H1 (cell line): ENCODE results near the gene NBAS. TPM values are rescaled to one million over a fixed set of nuclear protein-coding genes. Genes with fewer than 3 reads are reported as not detected.

Source experiments
- CTCF ChIA-PET: fragments of 300-600 bp; sonication (Branson Sonifier 250); formaldehyde crosslinking; loops from one replicate; lab custom pipeline; 2021; ENCODE audit not compliant: partially characterized antibody; lab: Charles Lee
- POLR2A ChIA-PET: fragments of 300-600 bp; sonication (Branson Sonifier 250); formaldehyde crosslinking; loops from one replicate; lab custom pipeline; 2021; ENCODE audit warnings: inconsistent platforms; ENCODE audit not compliant: partially characterized antibody; lab: Charles Lee
- DNase-seq, 2 experiments: peaks; one replicate each; pipeline versions ENCODE4 v3.0.0 to v3.0.0-alpha.2; 2010 to 2022; ENCODE audit warnings: low spot score in 2 of 2, low read depth in 1 of 2, mixed read lengths in 1 of 2
- FAIRE-seq: peaks from 2 replicates; lab custom pipeline; 2011; peaks lifted over from hg19 to GRCh38; lab: Jason Lieb, UNC
- H2AFZ ChIP-seq: 2 replicates; pipeline ENCODE4 v1.8.1; 2012; ENCODE audit warnings: low read length, inconsistent platforms
- H2AK5ac ChIP-seq: 2 replicates; pipeline ENCODE4 v1.6.1; 2013; ENCODE audit warnings: low read depth, low read length
- H2BK120ac ChIP-seq: replicated peaks from 2 replicates; pipeline ENCODE3; 2013; ENCODE audit warnings: low read depth, low read length, inconsistent platforms
- H2BK12ac ChIP-seq: 2 replicates; pipeline ENCODE4 v1.6.1; 2013; ENCODE audit warnings: low read depth, low read length
- H2BK15ac ChIP-seq: 2 replicates; pipeline ENCODE4 v1.6.1; 2013; ENCODE audit warnings: low read length
- H2BK20ac ChIP-seq: 2 replicates; pipeline ENCODE4 v1.6.1; 2013; ENCODE audit warnings: low read length
- H2BK5ac ChIP-seq: 2 replicates; pipeline ENCODE4 v1.6.1; 2013; ENCODE audit warnings: low read depth, low read length
- H3K14ac ChIP-seq: 2 replicates; pipeline ENCODE4 v1.6.1; 2013; ENCODE audit warnings: inconsistent platforms; ENCODE audit not compliant: insufficient read length
- H3K18ac ChIP-seq: 2 replicates; pipeline ENCODE4 v1.6.1; 2013; ENCODE audit warnings: low read length; ENCODE audit errors: extremely low read depth
- H3K23ac ChIP-seq: 2 replicates; pipeline ENCODE4 v1.6.1; 2013; ENCODE audit warnings: inconsistent platforms; ENCODE audit not compliant: insufficient read length
- H3K23me2 ChIP-seq: 2 replicates; pipeline ENCODE4 v1.6.1; 2013; ENCODE audit warnings: low read depth, low read length
- H3K27ac ChIP-seq: 2 replicates; pipeline ENCODE4 v1.6.1; 2011; ENCODE audit warnings: low read depth, low read length, inconsistent platforms
- H3K27me3 ChIP-seq, 4 experiments: replicated peaks in 1 of 4; 1 replicate in 1 of 4; 2 replicates in 3 of 4; pipeline versions ENCODE4 v1.6.1 to v1.8.1; 2011 to 2013; ENCODE audit warnings: low read length in 3 of 4, mild to moderate bottlenecking in 3 of 4, inconsistent platforms in 2 of 4, mixed read lengths in 2 of 4, moderate library complexity in 1 of 4; ENCODE audit not compliant: control insufficient read depth in 3 of 4, insufficient read depth in 3 of 4; ENCODE audit errors: extremely low read depth in 1 of 4
- H3K36me3 ChIP-seq, 4 experiments: 2 replicates each; pipeline versions ENCODE4 v1.6.1 to v1.8.1; 2011 to 2013; ENCODE audit warnings: mild to moderate bottlenecking in 4 of 4, low read length in 3 of 4, moderate library complexity in 2 of 4, control low read depth in 1 of 4, inconsistent platforms in 1 of 4; ENCODE audit not compliant: insufficient read depth in 4 of 4, control insufficient read depth in 2 of 4
- H3K4ac ChIP-seq: replicated peaks from 2 replicates; pipeline ENCODE3; 2013; ENCODE audit warnings: low read length, low read depth, mixed read lengths, inconsistent platforms; ENCODE audit not compliant: insufficient read length
- H3K4me1 ChIP-seq, 4 experiments: replicated peaks in 1 of 4; 1 replicate in 1 of 4; 2 replicates in 3 of 4; pipeline versions ENCODE4 v1.6.1 to v1.8.1; 2011 to 2013; ENCODE audit warnings: low read length in 3 of 4, inconsistent platforms in 2 of 4, mixed read lengths in 1 of 4; ENCODE audit not compliant: insufficient read depth in 4 of 4, control insufficient read depth in 3 of 4
- H3K4me2 ChIP-seq, 2 experiments: 2 replicates each; pipeline versions ENCODE4 v1.6.1 to v1.8.1; 2011 to 2013; ENCODE audit warnings: low read depth in 2 of 2, low read length in 2 of 2, control low read depth in 1 of 2, inconsistent platforms in 1 of 2, mild to moderate bottlenecking in 1 of 2; ENCODE audit not compliant: insufficient read depth in 1 of 2
- H3K4me3 ChIP-seq, 4 experiments: fragments of 200-600, 300-600 bp in 1 of 4; sonication (generic), shearing (Covaris generic), sonication (Bioruptor Twin) in 1 of 4; 2 replicates each; pipeline versions ENCODE4 v1.5.1 to v1.8.1; 2011 to 2016; ENCODE audit warnings: low read length in 4 of 4, low read depth in 3 of 4, control low read depth in 2 of 4, inconsistent platforms in 2 of 4, mild to moderate bottlenecking in 2 of 4, mixed read lengths in 1 of 4, moderate library complexity in 1 of 4; ENCODE audit not compliant: insufficient read depth in 2 of 4; ENCODE audit errors: extremely low read depth in 1 of 4
- H3K56ac ChIP-seq: replicated peaks from 2 replicates; pipeline ENCODE3; 2013; ENCODE audit warnings: low read depth, mild to moderate bottlenecking, mixed read lengths, low read length, inconsistent platforms; ENCODE audit not compliant: insufficient read length
- H3K79me1 ChIP-seq: 2 replicates; pipeline ENCODE4 v1.6.1; 2013; ENCODE audit warnings: low read depth, low read length, control low read depth
- H3K79me2 ChIP-seq, 2 experiments: 2 replicates each; pipeline versions ENCODE4 v1.6.1 to v1.8.1; 2012 to 2013; ENCODE audit warnings: low read length in 2 of 2, mild to moderate bottlenecking in 2 of 2, inconsistent platforms in 1 of 2; ENCODE audit not compliant: insufficient read depth in 2 of 2, control insufficient read depth in 1 of 2
- H3K9ac ChIP-seq, 4 experiments: replicated peaks in 1 of 4; 1 replicate in 1 of 4; 2 replicates in 3 of 4; pipeline versions ENCODE4 v1.6.1 to v1.8.1; 2011 to 2013; ENCODE audit warnings: low read depth in 3 of 4, low read length in 3 of 4, control low read depth in 2 of 4, mild to moderate bottlenecking in 2 of 4, moderate library complexity in 2 of 4, inconsistent platforms in 1 of 4; ENCODE audit errors: extremely low read depth in 1 of 4
- H3K9me3 ChIP-seq, 2 experiments: 2 replicates each; pipeline versions ENCODE4 v1.6.1 to v1.8.1; 2012 to 2013; ENCODE audit warnings: mild to moderate bottlenecking in 2 of 2, moderate library complexity in 2 of 2, control low read depth in 1 of 2, inconsistent platforms in 1 of 2, low read depth in 1 of 2, low read length in 1 of 2, mixed read lengths in 1 of 2; ENCODE audit not compliant: insufficient read depth in 2 of 2
- H4K20me1 ChIP-seq, 2 experiments: replicated peaks in 1 of 2; 2 replicates each; pipeline versions ENCODE3 to v1.8.1; 2011 to 2013; ENCODE audit warnings: inconsistent platforms in 2 of 2, low read length in 2 of 2, mild to moderate bottlenecking in 1 of 2; ENCODE audit not compliant: insufficient read depth in 2 of 2, control insufficient read depth in 1 of 2
- H4K5ac ChIP-seq: 2 replicates; pipeline ENCODE4 v1.6.1; 2013; ENCODE audit warnings: low read length, low read depth, mixed read lengths, inconsistent platforms; ENCODE audit not compliant: insufficient read length
- H4K8ac ChIP-seq: 2 replicates; pipeline ENCODE4 v1.8.0; 2013; ENCODE audit warnings: mild to moderate bottlenecking, moderate library complexity, low read length, inconsistent platforms; ENCODE audit not compliant: insufficient read depth; ENCODE audit errors: extremely low read depth
- H4K91ac ChIP-seq: replicated peaks from 2 replicates; pipeline ENCODE3; 2013; ENCODE audit warnings: low read length, mixed read lengths, inconsistent platforms; ENCODE audit not compliant: insufficient read length
- JUN ChIP-seq: IDR thresholded peaks from 2 replicates; pipeline ENCODE4 v1.6.1; 2011; ENCODE audit warnings: low read depth, mild to moderate bottlenecking, improper control_type of control experiment, low read length
- SP1 ChIP-seq: IDR thresholded peaks from 2 replicates; pipeline ENCODE4 v1.6.1; 2011; ENCODE audit warnings: low read depth, low read length
- WGBS, 2 experiments: shearing (Covaris generic) in 1 of 2; methylation state at CpG; one replicate each; pipeline versions ENCODE4 v1.1.6 to v1.1.7; 2013 to 2015; ENCODE audit warnings: low lambda C conversion rate in 2 of 2, mixed read lengths in 2 of 2, inconsistent platforms in 1 of 2, low coverage in 1 of 2, missing lambda C conversion rate in 1 of 2; ENCODE audit not compliant: insufficient replicate concordance in 2 of 2, insufficient coverage in 1 of 2, insufficient read length in 1 of 2; ENCODE audit errors: extremely low coverage in 1 of 2, missing lambda C conversion rate in 1 of 2; 5-methylcytosine and 5-hydroxymethylcytosine counted together
- polyA plus RNA-seq, 7 experiments: library from polyadenylated mRNA; depleted of rRNA in 3 of 7; stranded (reverse) in 5 of 7; unstranded in 2 of 7; fragments of >200 nt in 5 of 7; fragments of 200-250 nt in 2 of 7; gene quantifications; 1 replicate in 5 of 7; 2 replicates in 1 of 7; 4 replicates in 1 of 7; pipeline versions ENCODE4 v1.2.1 to v1.2.3, GENCODE V29; 2011 to 2013; ENCODE audit warnings: missing spikeins in 2 of 7, mixed read lengths in 2 of 7
- total RNA-seq: library from RNA; stranded (reverse); fragmentation: NEBNext Ultra II Directional; extraction: Animal tissue kit (Norgen Biotek cat#: 25700); gene quantifications from 2 replicates; pipeline ENCODE4 v1.2.1, GENCODE V29; 2021

The NBAS gene
- total and polyA plus RNA-seq, 2 of the 8 experiments (the other 6 are each of a cell fraction or from before 2014, with no cell fraction given): 19.6 to 34.8 TPM

DNA sequence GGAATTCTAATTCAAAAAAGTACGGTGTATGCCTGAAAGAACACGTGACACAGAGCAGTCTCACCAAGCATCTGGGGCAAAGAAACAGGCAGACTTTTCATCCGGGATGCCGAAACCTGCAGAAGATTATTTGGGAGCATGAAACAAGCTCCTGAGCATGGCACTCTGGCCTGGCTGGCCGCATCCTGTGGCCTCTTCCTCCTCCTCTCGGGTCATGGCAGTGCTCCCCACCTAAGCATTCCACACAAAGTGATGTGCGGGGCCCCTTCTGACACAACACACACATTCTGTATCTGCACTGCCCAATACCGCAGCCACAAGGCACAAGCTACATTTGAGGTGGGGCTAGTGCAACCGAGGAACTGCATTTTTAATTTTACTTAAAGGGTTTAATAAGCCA, 380.8 kb downstream of the NBAS start:
- H4K5ac ChIP-seq: no peak overlapping the region
- CTCF ChIA-PET: interaction anchor here (0.6 to 1.6 kb wide), 3 partner anchors 20 to 604 kb away, joined by 3 to 5 read pairs (median 4); no protein-coding TSS in a partner anchor
- no peak overlapping the region for H2BK120ac ChIP-seq
- no peak overlapping the region for H2AFZ ChIP-seq
- no peak overlapping the region for H3K18ac ChIP-seq
- no peak overlapping the region for H3K23ac ChIP-seq
- H3K36me3 ChIP-seq: no peaks in the 10 kb centered on the region
- H2BK20ac ChIP-seq: no peak overlapping the region
- no peak overlapping the region for H2AK5ac ChIP-seq
- no peak for DNase-seq
- H3K4me2 ChIP-seq: no peak overlapping the region
- no peaks in the 10 kb centered on the region for H3K79me1 ChIP-seq
- no peaks in the 10 kb centered on the region; a peak in 1 of 7 replicates for H3K4me1 ChIP-seq
- H2BK5ac ChIP-seq: no peak overlapping the region
- no peak overlapping the region for H3K14ac ChIP-seq
- H3K23me2 ChIP-seq: no peaks in the 10 kb centered on the region
- no peak for FAIRE-seq
- no peak overlapping the region for H2BK15ac ChIP-seq
- H4K91ac ChIP-seq: no peak overlapping the region
- H3K27me3 ChIP-seq: no peaks in the 10 kb centered on the region
- H3K79me2 ChIP-seq: no peaks in the 10 kb centered on the region
- H3K9ac ChIP-seq: no peak overlapping the region
- H3K27ac ChIP-seq: no peak overlapping the region
- no peak overlapping the region for H3K4me3 ChIP-seq
- no peaks in the 10 kb centered on the region for H3K9me3 ChIP-seq
- H4K20me1 ChIP-seq: no peaks in the 10 kb centered on the region
- WGBS, 2 experiments: 94% methylated on average over 9 of the region's 9 CpGs; no CpG with 5 or more reads in 1 of the 2 experiments
- no peak overlapping the region for H3K56ac ChIP-seq
- POLR2A ChIA-PET: no interaction called here
- peak overlapping the region; percentile 57; the same call in 1 of the 2 replicates for H4K8ac ChIP-seq
- no peak overlapping the region for H3K4ac ChIP-seq
- TF ChIP-seq SP1 (no peak), JUN (no peak)
- H2BK12ac ChIP-seq: no peak overlapping the region
